ENCODE results near the gene OSBPL9. TPM values are rescaled to one million over a fixed set of nuclear protein-coding genes. Genes with fewer than 3 reads are reported as not detected.
"Not testable (repeated sequence)": the region's sequence is repeated elsewhere in the genome, so short reads cannot be mapped to it uniquely, and the experiment has no call there.

Gene OSBPL9
- total RNA-seq, 2 donors from 2014 or later = 51.2 to 52.2 TPM

- no peak for ATAC-seq
- intact Hi-C loops (cut with DNase I, micrococcal nuclease) = no loop called here
- no peak for DNase-seq
These were observed 109.8 kb downstream of the OSBPL9 start for GRCh38 chr1:51726544-51727225.

- DNase-seq (no peak), ATAC-seq (no peak)
- intact Hi-C loops (cut with DNase I, micrococcal nuclease) = no loop called here
These were observed 110.5 kb downstream of the OSBPL9 start for GRCh38 chr1:51727366-51727765.

GRCh38 chr1:51728611-51729155 is 111.8 kb downstream of the OSBPL9 start:
- ATAC-seq (no peak), DNase-seq (no peak)
- intact Hi-C loops (cut with DNase I, micrococcal nuclease) = no loop called here

- peak; percentile 97 for ATAC-seq
- DNase-seq = peak; percentile 93 to 98
- intact Hi-C loops (cut with DNase I, micrococcal nuclease) = no loop called here
These were observed 112.4 kb downstream of the OSBPL9 start for GRCh38 chr1:51729156-51729823.

GRCh38 chr1:51729824-51730301 is 113.0 kb downstream of the OSBPL9 start:
- DNase-seq (no peak), ATAC-seq (peak; percentile 48)
- intact Hi-C loops (cut with DNase I, micrococcal nuclease) = no loop called here

GRCh38 chr1:51731998-51732397 is 115.1 kb downstream of the OSBPL9 start:
- no peak for ATAC-seq
- intact Hi-C loops (cut with DNase I, micrococcal nuclease) = no loop called here

GRCh38 chr1:51732701-51733425 is 116.0 kb downstream of the OSBPL9 start:
- intact Hi-C loops (cut with DNase I, micrococcal nuclease) = no loop called here

More at GRCh38 chr1:51731998-51732397, 115.1 kb downstream of the OSBPL9 start:
- DNase-seq = no peak

GRCh38 chr1:51733426-51733774 is 116.5 kb downstream of the OSBPL9 start:
- ATAC-seq; intact Hi-C loops (cut with DNase I, micrococcal nuclease); DNase-seq: not testable (repeated sequence)

More at GRCh38 chr1:51732701-51733425, 116.0 kb downstream of the OSBPL9 start:
- ATAC-seq (no peak), DNase-seq (no peak)

- no peak for ATAC-seq
- DNase-seq = no peak
- intact Hi-C loops (cut with DNase I, micrococcal nuclease) = no loop called here
These were observed 117.1 kb downstream of the OSBPL9 start for GRCh38 chr1:51733793-51734522.

GRCh38 chr1:51734896-51735745 is 118.2 kb downstream of the OSBPL9 start:
- intact Hi-C loops (cut with DNase I, micrococcal nuclease) = no loop called here
- no peak for ATAC-seq
- no peak for DNase-seq

- ATAC-seq (no peak), DNase-seq (no peak)
- intact Hi-C loops (cut with DNase I, micrococcal nuclease) = no loop called here
These were observed 118.9 kb downstream of the OSBPL9 start for GRCh38 chr1:51735746-51736254.

GRCh38 chr1:51736702-51737101 is 119.8 kb downstream of the OSBPL9 start:
- intact Hi-C loops (cut with DNase I, micrococcal nuclease) = no loop called here
- DNase-seq (no peak), ATAC-seq (peak; percentile 34)

- DNase-seq (no peak), ATAC-seq (no peak)
- intact Hi-C loops (cut with DNase I, micrococcal nuclease) = no loop called here
These were observed 121.8 kb downstream of the OSBPL9 start for GRCh38 chr1:51738681-51739080.

- intact Hi-C loops (cut with DNase I, micrococcal nuclease) = no loop called here
- DNase-seq (no peak), ATAC-seq (no peak)
These were observed 123.8 kb downstream of the OSBPL9 start for GRCh38 chr1:51740652-51741051.

- DNase-seq = no peak
- ATAC-seq = no peak
- intact Hi-C loops (cut with DNase I, micrococcal nuclease) = no loop called here
These were observed 124.3 kb downstream of the OSBPL9 start for GRCh38 chr1:51741121-51741681.

GRCh38 chr1:51744506-51745303 is 127.8 kb downstream of the OSBPL9 start:
- ATAC-seq = no peak
- intact Hi-C loops (cut with DNase I, micrococcal nuclease) = no loop called here
- no peak for DNase-seq

GRCh38 chr1:51745304-51745570 is 128.3 kb downstream of the OSBPL9 start:
- DNase-seq = no peak
- intact Hi-C loops (cut with DNase I, micrococcal nuclease) = no loop called here

More at GRCh38 chr1:51745304-51745570, 128.3 kb downstream of the OSBPL9 start:
- ATAC-seq = no peak
